Right renal pelvis (tissue), 4 donors: ENCODE data around the gene ZNF280D. TPM values are rescaled to one million over a fixed set of nuclear protein-coding genes. Genes with fewer than 3 reads are reported as not detected.

ENCODE experiments used
- polyA plus RNA-seq, 4 donors: library from polyadenylated mRNA; unstranded; fragments of 120-200 nt; gene quantifications; one replicate each; pipeline ENCODE4 v1.2.1, GENCODE V29; 2013; ENCODE audit not compliant: insufficient read length in 4 of 4

The ZNF280D gene
- polyA plus RNA-seq, 4 donors: 37.5 to 52.0 (median 48.4) TPM

Other genes with a start within 250 kb of the ZNF280D start
- 100 to 1,000 TPM; 138 to 207 (median 199) TPM for gene TCF12, start 185.1 kb upstream of the ZNF280D start, polyA plus RNA-seq